SK-N-DZ (cell line): ENCODE results near the gene LHFPL4.
"Not testable (repeated sequence)": the region's sequence is repeated elsewhere in the genome, so short reads cannot be mapped to it uniquely, and the experiment has no call there.

Experiments
- DNase-seq: peaks from one replicate; pipeline ENCODE4 v3.0.0-alpha.2; 2015; ENCODE audit warnings: low spot score

The LHFPL4 gene

DNA sequence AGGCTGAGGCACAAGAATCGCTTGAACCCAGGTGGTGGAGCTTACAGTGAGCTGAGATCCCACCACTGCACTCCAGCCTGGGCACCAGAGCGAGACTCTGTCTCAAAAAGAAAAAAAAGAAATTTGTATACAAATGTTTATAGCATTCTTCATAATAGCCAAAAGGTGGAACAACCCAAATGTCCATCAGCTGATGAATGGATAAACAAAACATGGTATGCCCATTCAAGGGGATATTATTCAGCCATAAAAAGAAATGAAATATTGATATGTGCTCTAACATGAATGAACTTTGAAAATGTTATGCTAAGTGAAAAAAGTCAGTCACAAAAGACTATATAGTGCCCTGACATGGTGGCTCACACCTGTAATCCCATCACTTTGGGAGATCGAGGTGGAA is 11.4 kb downstream of the LHFPL4 start:
- DNase-seq: no peak

DNA sequence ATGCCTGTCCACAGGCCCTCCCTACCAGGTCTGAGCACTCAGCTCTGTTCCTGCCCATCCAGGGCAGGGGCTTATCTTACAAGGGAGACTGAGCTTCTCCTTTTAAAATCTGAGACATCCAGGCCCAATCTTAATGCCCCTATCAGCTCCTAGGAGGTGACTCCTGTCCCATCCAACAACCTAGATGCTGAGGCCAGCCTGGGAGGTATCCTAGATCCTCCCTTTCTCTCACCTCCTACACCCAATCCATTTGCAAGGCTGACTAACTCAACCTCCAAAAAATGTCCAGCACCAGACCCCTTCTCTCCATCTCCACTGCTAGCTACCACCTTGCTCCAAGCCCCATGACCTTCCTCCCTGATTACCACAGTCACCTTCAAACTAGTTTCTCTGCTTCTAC is 17.4 kb downstream of the LHFPL4 start:
- DNase-seq: no peak

DNA sequence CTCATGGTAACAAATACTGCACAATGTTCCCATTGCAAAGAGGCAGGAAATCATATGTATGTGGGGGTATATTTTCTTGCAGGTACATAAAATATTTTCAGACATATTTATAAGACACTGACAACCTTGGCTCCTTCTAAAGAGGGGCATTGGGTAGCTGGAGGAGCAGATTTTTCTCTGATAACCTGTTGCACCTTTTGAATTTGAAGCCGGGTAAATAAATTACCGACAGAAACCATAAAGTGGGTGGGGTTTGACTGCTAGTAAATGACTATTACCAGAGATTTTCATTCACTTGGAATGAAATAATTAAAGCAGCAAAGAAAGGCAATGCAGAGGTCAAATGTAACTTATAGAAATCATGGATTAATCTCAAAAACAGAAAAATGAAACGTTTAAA is 19.2 kb downstream of the LHFPL4 start:
- no peak for DNase-seq

DNA sequence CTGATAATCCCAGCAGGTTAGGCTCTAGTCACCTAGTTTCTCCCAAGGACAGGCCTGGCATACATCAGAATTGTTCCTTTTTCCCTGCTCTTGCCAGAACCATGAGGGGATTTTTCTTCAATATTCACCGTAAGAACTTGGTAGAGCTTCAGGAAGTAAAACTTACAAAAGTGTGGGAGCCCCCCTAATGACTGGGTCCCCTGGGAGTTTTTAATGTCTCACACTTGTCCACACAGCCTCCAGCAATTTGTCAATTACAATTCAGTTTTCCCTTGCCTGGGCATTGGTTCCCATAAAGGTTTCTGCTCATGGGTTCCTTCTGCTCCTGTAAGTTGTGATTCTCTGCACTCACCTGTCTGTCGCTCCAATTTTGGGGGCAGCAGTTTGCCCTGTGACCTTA is 28.5 kb downstream of the LHFPL4 start:
- no peak for DNase-seq

DNA sequence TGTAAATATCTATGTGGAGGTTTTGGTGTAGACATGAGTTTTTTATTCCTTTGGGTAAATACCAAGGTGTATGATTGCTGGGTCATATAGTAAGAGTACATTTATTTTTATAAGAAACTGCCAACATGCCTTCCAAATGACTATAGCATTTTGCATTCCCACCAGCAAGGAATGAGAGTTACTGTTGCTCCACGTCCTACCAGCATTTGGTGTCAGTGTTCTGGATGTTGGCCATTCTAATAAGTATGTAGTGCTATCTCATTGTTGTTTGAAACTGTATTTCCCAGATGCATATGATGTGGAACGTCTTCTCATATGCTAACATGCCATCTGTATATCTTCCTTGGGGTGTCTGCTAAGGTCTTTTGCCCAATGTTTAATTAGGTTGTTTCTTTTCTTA is 38.7 kb downstream of the LHFPL4 start:
- no peak for DNase-seq

DNA sequence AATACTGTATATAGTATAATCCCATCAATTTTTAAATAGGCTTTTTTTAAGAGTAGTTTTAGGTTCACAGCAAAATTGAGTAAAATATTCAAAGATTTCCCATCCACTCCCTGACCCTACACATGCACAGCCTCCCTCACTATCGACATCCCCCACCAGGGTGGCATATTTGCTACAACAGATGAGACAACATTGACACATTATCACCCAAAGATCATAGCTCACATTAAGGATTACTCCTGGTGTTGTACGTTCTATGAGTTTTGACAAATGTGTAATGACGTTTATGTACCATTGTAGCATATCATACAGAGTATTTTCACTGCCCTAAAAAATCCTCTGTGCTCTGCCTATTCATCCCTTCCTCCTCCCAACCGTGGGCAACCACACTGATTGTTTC is 39.3 kb downstream of the LHFPL4 start:
- no peak for DNase-seq

DNA sequence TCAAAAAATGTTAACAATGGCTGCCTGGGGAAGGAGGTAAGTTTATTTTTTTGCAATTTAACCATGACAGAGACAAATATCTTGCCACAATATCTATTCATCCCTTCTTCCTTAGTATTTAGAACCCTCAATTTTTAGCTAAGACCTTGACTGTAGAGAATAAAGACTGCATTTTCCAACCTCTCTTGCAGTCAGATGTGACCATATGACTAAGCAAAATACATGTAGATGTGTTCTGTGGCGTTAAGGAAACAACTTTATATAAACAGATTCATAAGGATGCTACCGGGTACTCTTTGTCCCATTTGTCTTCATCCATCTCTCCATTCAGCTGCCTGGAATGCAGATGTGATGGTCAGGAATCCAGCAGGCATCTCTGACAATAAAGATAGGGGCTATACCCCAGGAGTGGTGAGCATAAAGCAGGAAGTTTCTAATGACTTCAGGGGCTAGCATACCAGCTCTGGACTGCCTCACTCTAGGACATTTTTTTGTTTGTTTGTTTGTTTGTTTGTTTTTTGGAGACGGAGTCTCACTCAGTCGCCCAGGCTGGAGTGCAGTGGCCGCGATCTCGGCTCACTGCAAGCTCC is 41.1 kb downstream of the LHFPL4 start:
- no peak for DNase-seq

DNA sequence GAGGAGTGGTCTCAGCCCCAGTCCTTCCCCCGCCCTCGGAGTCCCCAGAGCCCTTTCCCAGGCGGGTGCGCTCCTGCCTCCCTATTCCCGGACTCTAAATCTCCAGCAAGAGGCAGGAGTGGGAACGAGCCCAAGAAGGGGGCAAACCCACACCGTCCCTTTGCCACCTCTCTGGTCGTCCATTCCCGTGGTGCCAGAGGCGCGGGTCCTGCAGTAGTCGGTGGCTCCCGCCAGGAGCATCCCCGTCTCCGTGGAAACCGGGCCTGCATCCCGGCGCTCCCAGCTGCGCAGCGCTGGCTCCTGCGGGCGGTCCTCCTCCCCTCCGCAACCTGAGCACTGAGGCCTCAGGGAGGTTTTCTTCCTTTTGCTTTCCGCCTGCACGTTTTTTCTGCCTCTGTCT is 44.8 kb downstream of the LHFPL4 start:
- DNase-seq: peak; percentile 59

DNA sequence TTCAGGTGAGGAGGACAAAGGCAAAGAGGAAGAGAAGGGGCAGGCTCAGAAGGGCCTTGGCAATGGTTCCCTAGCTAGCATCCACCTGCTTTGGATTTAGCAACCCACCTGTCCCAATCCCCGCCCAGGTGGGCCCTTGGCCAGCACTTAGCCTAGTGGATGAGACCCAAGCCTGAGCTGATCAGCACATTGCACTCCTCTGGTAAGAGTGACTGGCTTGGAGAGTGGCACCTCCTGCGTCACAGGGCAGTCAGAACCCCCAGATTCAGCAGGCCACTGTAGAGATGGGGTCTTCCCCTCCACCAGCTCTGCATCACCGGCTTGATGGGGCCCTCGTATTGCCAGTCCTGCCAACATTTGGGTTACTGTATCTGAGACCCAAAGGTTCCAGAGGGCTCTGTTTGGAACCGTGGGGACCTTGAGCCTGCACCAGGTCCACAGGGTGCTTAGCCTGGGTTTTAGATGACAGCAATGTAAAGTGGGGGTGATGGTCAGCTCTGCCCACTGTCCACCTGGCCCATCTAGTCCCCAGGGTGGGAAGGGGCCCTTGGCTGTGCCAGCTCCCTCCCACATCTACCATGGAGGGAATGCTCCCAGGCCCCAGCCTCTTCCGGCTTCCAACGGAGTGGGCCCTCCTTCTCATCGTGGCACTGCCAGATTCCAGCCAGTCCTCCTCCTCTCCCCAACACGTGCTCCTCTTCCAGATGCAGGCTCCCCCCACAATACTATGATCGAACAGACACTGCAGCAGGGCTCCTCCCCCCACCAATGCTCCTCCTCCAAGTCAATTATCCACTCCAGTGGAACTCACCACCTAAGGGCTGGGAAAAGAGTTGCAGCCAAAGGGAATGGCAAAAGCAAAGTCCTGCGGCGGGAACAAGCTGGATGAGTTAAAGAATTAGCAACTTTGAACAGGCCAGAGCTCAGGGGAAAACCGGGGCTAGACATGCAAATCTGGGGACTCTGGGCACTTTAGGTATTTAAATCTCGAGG is 45.7 kb downstream of the LHFPL4 start:
- DNase-seq: no peak

DNA sequence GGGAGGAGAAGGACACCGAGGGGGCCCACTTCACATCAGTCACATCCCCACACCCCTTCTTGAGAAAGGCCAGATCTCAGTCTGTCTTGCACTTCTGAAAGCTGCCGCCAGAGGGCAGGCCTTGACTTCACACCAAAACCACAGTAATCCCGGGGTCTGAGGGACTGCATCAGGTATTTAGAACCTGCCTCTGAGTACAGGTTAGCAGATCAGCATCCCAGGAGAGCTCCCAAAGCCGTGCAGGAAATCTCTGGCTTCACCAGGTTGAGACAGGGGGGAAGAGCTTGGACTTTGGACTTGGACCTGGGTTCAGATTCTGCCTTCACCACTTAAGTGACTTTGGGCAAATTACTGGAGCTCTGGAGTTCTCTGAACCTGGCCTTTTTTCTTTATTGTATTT is 50.3 kb downstream of the LHFPL4 start:
- peak; percentile 86 for DNase-seq

DNA sequence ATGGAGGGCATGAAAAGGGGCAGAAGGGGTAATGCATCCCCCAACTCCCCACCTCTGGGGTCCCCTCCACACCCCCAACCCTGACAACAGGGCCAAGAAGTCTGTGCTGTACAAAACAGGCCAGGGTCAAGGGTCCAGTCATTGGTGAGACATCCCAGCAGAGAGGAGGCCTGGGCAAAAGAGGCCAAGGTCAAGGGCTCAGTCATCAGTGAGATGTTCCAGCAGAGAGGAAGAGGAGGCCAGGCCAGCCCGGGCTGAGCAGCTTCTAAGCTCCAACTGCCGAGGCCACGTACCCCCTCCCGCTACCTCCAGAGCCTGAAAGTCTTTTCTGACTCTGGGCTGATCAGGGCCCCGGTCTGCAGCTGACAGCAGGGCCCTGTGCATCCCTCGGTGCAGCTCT is 52.4 kb downstream of the LHFPL4 start:
- no peak for DNase-seq

DNA sequence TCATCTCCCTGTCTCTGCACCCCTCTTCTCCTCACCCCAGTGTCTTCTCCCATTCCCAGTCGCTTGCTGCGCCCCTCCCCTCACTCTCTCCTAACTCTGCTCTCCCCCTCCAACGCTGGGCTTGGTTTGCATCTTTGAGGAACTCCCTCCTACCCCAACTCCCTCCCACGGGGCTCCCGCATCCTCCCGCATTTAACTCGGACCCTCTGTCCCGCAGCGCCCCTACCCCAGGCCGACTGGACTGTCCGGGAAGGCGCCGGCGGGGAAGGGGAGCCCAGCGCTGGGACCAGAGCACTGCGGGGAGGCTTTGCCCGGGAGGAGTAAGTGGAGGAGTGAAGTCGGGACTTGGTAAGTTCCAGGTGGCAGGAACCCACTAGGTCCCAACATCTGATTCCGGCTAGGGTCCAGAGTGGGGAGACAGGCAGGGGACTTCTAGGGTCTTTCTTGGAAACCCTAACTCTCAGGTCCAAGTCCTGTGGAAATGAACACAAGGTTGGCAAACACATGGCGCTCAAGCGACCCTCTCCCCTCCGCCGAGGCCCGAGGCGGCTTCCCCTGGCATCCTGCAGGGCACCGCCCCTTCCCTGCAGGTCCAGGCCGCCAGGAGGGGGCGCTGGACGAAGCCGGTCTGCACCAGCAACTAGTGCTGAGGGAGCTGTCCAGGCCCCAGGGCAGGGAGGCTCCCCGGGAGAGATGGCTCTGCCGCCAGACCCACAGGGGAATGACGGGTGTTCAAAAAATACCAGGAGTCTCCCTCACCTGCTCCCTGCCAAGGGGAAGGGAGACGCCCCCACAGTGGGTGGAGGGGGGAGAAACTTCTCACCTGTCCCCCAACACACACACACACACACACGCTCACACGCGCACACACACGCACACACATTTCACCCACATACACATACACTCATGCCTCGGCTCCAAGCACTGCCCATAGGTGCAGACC is 53.2 kb downstream of the LHFPL4 start:
- DNase-seq: no peak

DNA sequence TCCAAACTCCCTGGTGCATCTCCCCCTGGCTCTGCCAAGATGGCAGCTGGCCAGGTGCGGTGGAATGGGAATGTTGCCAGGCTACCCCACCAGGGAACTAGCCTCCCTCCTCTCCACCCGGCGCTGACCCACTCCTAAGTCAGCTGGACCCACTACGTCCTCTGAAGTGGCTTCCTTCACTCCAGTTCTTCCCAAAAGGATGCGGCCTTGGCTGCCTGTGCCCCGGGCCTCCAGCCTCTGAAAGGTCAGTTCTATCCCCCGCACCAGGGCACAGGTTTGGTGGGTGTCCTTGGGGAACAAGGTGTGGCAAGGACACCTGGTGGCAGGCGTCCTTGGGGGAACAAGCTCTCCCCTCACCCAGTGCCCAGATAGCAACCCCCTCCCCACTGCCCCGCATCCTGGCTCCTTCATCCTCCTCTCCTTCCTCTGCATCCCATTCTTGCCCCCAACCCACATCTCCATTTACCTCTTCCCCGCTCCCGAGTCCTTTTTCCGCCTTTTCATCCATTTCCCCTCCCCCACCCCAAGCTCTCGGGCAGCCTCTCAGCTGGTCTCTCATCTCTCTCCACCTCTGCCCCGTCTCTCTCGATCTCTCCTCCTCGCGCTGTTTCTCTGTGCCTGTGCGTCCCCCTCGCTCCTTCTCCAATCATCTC is 54.0 kb downstream of the LHFPL4 start:
- no peak for DNase-seq

DNA sequence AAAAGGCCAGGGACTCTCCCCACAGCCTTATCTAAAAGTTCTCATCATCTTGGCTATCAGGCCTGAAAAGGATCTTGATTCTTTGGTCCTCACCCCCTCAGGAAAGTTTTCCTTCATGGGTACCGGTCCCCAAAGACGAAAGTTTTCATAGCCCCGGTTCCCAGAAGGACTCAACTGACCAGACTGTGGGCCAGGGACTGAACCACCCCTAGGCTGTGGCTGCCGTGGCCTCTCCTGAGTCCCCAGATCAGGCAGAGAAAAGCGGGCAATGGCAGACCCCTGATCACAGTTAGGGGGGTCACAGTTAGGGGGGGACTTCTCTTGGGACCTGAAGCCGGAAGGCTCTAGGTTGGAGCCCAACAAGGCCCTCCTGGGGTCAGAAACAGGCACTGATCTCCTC is 54.8 kb downstream of the LHFPL4 start:
- no peak for DNase-seq

DNA sequence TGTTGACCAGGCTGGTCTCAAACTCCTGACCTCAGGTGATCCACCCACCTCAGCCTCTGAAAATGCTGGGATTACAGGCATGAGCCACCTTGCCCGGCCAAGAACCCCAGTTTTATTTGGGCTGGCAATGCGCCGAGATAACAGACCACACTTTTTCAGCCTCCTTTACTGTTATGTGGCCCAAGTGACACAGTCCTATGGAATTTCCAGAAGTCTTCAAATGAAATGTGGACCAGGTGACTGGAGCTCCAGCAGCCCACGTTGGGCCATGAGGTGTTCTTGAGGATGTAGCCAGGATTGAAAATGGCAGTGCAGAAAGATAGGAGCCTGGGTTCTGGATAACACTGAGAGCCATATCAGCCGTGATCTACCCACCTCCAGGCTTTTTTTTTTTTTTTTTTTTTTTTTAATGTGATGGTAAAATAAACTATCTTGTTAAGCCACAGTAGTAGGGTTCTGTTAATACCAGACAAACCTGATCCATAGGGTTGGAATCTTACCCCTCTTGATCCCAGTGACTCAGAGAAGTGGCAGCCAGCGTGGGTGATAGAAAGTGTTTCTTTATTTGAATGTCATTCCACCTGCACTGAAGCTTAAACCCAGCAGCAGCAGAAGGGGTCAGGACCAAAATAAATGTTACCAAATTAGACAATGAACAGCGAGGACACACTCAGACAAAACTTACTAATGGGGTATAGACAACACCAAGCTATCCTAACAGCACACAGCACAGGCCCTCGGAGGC is 55.6 kb downstream of the LHFPL4 start:
- DNase-seq: no peak

DNA sequence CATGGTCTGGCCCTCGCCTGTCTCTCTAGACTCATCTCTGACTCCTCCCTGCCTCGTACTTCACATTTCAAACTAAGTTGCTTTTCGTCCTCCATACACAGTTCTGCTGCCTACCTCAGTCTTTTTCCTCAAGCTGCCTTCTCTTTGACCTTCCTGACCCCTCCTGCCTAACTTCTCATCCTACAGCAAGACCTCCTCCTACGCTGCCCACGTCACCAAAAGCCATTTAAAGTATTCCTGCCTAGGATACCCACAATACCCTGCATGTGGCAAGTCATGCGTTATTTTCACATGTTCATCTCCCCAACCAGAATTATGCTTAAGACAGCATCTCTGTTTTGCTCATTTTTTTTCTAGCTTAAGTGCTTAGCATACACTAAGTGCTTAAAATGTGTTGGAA is 56.7 kb downstream of the LHFPL4 start:
- DNase-seq: no peak

DNA sequence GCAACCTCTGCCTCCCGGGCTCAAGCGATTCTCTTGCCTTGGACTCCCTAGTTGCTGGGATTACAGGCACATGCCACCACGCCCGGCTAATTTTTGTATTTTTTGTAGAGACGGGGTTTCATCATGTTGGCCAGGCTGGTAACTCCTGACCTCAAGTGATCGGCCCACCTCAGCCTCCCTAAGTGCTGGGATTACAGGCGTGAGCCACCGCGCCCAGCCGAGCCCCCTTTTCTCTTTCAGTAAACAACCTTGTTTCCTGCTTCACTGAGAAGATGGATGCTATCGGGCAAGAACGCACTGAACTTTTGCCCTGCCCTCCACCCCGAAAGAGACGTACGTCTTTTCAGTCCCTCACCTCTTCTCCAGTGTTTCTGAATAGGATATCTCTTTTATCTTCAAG is 59.6 kb downstream of the LHFPL4 start:
- not testable (repeated sequence) for DNase-seq

DNA sequence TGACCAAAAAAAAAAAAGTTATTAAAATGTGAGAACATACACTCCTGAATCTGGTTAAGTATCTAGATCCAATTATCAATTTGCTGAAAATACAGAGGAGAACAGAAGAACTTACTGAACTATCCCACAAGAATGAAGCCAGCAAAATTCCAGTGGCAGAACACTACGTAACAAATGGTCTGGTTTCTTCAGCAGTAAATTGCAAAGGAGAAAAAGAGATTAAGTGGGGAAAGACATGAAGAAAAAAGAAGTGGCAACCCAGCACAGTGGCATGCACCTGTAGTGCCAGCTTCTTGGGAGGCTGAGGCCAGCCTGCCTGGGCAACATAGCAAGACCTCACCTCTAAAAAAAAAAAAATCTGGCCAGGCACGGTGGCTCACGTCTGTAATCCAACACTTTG is 62.1 kb downstream of the LHFPL4 start:
- no peak for DNase-seq

DNA sequence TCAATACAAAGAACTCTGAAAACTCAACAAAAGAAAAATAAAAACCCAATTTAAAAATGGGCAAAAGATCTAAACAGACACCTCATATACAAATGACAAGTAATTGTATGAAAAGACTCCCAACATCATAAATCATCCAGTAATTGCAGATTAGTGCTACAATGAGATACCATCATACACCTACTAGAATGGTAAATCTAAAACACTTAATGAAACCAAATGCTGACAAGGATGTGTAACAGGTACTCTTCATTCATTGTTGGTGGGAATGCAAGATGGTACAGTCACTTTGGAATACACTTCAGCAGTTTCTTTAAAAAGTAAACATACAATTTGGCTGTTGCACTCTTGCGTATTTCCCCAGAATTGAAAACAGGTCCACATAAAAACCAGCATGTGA is 68.4 kb downstream of the LHFPL4 start:
- DNase-seq: no peak

DNA sequence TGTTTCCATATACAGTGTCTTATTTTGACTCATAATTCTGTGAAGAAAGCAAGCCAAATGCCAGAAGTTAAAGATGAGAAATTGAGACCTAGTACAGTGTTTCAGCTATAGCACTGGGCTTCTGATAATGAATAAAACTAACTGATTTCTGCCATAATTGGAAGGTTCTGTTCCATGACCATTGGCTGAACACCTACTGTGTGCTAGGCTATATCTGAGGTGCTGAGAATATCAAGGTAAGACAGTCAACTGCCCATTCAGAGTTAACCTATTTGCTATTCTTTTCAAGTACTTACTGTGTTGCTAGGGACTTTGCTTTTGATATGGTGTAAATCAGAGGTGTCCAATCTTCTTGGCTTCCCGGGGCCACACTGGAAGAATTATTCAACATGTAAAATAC is 73.4 kb downstream of the LHFPL4 start:
- no peak for DNase-seq

DNA sequence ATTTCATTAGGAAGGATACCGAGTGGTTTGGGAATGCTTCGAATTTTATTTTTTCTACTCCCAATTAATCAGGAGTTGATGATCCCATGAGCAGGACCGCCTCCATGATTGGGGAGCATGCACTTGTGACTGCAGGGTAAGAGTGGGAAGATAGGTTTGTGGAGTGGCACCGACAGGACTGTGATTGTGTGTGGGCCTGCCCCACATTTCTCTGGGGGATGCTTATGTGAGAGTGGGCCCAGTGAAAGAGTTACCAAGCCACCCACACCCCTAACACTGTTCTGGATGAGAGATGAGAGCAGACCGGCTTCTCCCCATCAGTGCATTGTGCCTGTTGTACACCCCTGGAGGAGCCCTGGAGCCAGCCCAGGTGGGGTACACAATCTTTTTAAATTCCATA is 76.7 kb downstream of the LHFPL4 start:
- no peak for DNase-seq
